Hematopoietic multipotent progenitor cell (in vitro differentiated cells): ENCODE measurements around the gene KRTAP10-3. TPM values are rescaled to one million over a fixed set of nuclear protein-coding genes. Genes with fewer than 3 reads are reported as not detected.
"Not testable (repeated sequence)": the region's sequence is repeated elsewhere in the genome, so short reads cannot be mapped to it uniquely, and the experiment has no call there.

Experiments used
- DNase-seq, 3 donors: peaks; one replicate each; pipeline ENCODE4 v3.0.0-alpha.2; 2011 to 2015; ENCODE audit warnings: low read depth in 2 of 3, low spot score in 2 of 3
- total RNA-seq: library from RNA; depleted of rRNA; stranded (reverse); fragments of >200 nt; gene quantifications from one replicate; pipeline ENCODE4 v1.2.3, GENCODE V29; 2012

Gene KRTAP10-3
- total RNA-seq, 1 donor = not detected

- DNase-seq = no peak
These were observed 7.8 kb downstream of the KRTAP10-3 start for GRCh38 chr21:44550807-44551206.

- DNase-seq = not testable (repeated sequence)
These were observed 8.3 kb downstream of the KRTAP10-3 start for GRCh38 chr21:44550285-44550684.

GRCh38 chr21:44549525-44550211 is 8.9 kb downstream of the KRTAP10-3 start:
- DNase-seq = no peak

- DNase-seq = no peak
These were observed 9.7 kb downstream of the KRTAP10-3 start for GRCh38 chr21:44548922-44549321.

GRCh38 chr21:44548381-44548780 is 10.2 kb downstream of the KRTAP10-3 start:
- no peak for DNase-seq

- no peak for DNase-seq
These were observed 10.8 kb downstream of the KRTAP10-3 start for GRCh38 chr21:44547656-44548331.

- no peak for DNase-seq
These were observed 14.0 kb downstream of the KRTAP10-3 start for GRCh38 chr21:44544566-44544965.

- DNase-seq = no peak
These were observed 15.9 kb downstream of the KRTAP10-3 start for GRCh38 chr21:44542716-44543115.

GRCh38 chr21:44540741-44541288 is 17.8 kb downstream of the KRTAP10-3 start:
- DNase-seq = no peak

- no peak for DNase-seq
These were observed 18.5 kb downstream of the KRTAP10-3 start, which contains the start of gene KRTAP10-1 for GRCh38 chr21:44539991-44540666. KRTAP10-1 (minus strand) TSS chr21:44540195; CDS start chr21:44540150, 45 bp downstream.

- no peak for DNase-seq
These were observed 19.5 kb downstream of the KRTAP10-3 start for GRCh38 chr21:44539046-44539445.

- no peak for DNase-seq
These were observed 20.4 kb downstream of the KRTAP10-3 start for GRCh38 chr21:44537930-44538911.

GRCh38 chr21:44535963-44536362 is 22.6 kb downstream of the KRTAP10-3 start:
- DNase-seq = no peak

GRCh38 chr21:44534688-44535087 is 23.9 kb downstream of the KRTAP10-3 start:
- DNase-seq = no peak

- DNase-seq = no peak
These were observed 24.5 kb downstream of the KRTAP10-3 start for GRCh38 chr21:44533891-44534627.

- no peak for DNase-seq
These were observed 25.3 kb downstream of the KRTAP10-3 start for GRCh38 chr21:44533121-44533890.

- DNase-seq = no peak
These were observed 25.9 kb downstream of the KRTAP10-3 start for GRCh38 chr21:44532712-44533111.
